WI38 (cell line): Measurements from ENCODE around the gene HOXD4.

ENCODE experiments used
- H3K4me3 ChIP-seq: 2 replicates; pipeline ENCODE4 v1.5.1; 2011; ENCODE audit warnings: low read depth, mild to moderate bottlenecking, control low read depth, low read length
- TF ChIP-seq, protein P1 (sequence below): IDR thresholded peaks from 2 replicates; pipeline ENCODE4 v1.5.1; 2012; ENCODE audit warnings: low read depth, mild to moderate bottlenecking, control low read depth, low read length

Gene HOXD4

DNA sequence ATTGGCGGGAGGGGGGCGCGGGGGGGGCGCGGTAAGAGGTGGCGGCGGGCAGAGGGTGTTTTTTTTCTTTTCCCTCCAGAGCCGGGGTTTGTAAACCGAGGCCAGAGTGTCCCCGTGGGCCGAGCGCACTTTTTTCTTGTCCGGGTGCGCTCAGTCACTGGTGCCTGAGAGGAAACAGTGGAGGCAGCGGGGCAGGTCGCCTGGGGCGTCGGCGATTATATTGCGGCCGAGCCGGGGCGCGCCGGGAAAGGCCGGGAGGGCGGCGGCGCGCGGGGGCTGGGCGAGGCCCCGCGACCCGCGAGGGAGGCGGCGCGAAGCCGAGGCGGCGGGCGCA lies 21.6 kb upstream of the HOXD4 start:
- TF ChIP-seq, protein P1, sequence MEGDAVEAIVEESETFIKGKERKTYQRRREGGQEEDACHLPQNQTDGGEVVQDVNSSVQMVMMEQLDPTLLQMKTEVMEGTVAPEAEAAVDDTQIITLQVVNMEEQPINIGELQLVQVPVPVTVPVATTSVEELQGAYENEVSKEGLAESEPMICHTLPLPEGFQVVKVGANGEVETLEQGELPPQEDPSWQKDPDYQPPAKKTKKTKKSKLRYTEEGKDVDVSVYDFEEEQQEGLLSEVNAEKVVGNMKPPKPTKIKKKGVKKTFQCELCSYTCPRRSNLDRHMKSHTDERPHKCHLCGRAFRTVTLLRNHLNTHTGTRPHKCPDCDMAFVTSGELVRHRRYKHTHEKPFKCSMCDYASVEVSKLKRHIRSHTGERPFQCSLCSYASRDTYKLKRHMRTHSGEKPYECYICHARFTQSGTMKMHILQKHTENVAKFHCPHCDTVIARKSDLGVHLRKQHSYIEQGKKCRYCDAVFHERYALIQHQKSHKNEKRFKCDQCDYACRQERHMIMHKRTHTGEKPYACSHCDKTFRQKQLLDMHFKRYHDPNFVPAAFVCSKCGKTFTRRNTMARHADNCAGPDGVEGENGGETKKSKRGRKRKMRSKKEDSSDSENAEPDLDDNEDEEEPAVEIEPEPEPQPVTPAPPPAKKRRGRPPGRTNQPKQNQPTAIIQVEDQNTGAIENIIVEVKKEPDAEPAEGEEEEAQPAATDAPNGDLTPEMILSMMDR, result no peak
- H3K4me3 ChIP-seq, result peak overlapping the region; percentile 40; the same call in 1 of the 2 replicates

- peak overlapping the region; percentile 40 for H3K4me3 ChIP-seq
- TF ChIP-seq, protein P1, result no peak
Observed at GRCh38 chr2:176130147-176130956, 21.0 kb upstream of the HOXD4 start.

DNA sequence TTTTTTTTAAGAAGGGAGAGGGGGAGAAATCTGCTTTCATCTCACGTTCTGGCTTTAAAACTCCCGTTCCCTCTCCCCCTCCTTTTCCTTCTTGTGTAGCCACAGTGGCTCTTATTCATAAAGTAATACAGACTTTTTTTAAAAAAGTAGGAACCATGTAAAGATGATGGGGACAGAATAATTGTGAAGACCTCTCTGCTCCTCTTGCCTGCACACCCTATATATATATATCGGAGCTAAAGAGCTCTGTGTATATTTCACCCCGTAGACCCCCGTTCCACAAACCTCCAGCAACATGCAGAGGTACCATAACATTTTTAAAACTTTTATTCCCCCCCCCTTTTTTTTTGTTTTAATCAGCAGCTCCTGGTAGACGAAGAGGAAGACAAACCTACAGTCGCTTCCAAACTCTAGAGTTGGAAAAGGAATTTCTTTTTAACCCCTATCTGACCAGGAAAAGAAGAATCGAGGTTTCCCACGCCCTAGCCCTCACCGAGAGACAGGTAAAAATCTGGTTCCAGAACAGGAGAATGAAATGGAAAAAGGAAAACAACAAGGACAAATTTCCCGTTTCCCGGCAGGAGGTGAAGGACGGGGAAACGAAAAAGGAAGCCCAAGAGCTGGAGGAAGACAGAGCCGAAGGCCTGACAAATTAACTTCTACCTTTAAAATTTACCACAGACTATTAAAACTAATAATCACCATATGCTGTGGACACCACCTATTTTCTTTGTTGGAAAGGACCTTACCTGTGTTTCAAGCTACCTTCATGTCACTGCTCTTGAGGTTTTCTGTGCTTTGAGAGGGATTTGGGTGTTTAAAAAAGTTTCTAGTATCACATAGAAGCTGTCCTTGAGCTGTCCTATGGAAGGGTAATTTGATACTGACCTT lies 20.1 kb upstream of the HOXD4 start:
- no peak overlapping the region; the same call in 1 of the 2 replicates for H3K4me3 ChIP-seq
- TF ChIP-seq, protein P1, result no peak

DNA sequence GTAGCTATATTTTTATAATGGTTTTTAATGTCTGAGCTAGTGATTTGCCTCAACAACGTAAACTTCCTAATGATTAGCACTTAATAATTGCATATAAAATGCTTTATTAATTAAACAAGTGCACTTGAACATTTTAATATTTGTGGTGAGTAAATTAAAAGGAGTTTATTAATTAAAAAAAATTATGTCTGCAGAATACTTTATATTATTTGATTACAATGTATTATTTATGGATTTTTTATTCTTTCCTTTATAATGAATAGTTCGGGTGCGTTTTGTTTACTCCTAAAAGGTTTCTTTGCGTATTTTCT lies 19.5 kb upstream of the HOXD4 start:
- H3K4me3 ChIP-seq, result no peak overlapping the region
- TF ChIP-seq, protein P1, result no peak

DNA sequence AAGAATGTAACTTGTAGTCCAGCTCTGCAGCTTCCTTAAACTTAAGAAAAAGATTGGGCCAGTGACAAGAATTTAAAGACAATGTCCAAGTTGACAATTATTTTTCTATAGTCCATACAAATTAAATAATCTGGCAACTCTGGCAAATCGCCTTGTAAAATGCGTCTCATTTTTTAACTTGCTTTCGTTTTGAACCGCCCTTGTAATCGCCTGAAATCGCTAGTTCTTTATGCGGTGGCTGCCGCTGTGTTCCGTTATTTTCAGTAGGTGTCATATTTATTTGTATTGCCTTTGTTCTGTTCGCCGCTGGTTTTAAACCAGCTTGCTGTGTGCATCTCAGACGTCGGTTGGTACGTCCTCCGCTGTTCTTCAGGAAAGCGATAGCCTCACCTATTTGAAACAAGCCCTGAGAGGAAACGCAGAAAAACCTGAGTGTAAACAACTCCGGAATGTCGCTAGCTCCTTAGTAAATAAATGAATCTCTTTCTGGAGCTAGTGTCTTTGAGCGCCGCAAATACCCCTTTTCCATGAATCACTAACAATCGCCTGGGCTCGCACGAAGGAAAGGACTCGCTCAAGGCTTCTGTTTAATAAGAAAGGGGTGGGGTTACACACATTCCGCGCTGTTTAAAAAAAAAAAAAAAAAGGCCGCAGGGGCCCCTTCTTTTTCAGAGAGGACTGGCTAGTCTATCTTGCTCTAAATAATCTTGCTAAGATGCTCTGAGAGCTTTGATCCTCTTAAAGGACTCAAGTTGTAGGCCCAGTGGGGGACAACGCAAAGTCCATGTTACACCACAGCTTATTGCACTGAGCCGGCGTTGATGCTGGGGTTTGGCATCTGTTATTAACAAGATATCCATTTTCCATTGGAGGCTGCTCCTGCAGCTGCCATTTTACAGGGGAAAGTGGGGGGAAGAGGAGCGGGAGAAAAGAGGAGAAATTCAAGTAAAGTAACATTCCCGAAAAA lies 18.9 kb upstream of the HOXD4 start:
- TF ChIP-seq, protein P1, result no peak; the same call in 1 of the 2 replicates
- H3K4me3 ChIP-seq, result peak overlapping the region; percentile 38

DNA sequence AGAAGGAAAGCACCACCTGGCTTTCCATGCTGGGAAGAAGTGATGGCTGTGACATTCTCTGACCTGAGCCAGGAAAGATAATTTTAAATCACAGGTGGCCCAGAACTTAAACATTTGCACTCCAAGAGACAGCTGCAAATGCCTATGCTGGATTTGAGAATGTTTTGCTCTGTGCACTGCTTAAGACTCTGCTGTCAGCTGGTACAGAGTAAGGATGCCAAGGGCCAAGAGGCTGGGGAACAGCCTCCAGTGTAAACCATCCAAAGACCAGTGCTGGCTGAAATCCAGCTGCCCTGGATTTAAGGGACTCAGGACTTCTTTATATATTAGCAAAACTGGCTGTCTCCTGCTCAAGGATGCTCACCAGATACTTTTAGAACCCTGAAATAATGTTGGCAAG lies 18.0 kb upstream of the HOXD4 start:
- TF ChIP-seq, protein P1, result no peak
- no peak overlapping the region for H3K4me3 ChIP-seq
